HEK293 (cell line): ENCODE measurements around the gene FHIT.

Experiments used
- CTCF ChIA-PET: fragments of 350-600 bp; formaldehyde crosslinking; extraction: SDS; loops from one replicate; lab custom pipeline; 2021; ENCODE audit warnings: antibody characterized with exemption; lab: Yijun Ruan, JAX
- POLR2A ChIA-PET: fragments of 300-600 bp; formaldehyde crosslinking; extraction: SDS; loops from one replicate; lab custom pipeline; 2020; ENCODE audit warnings: antibody characterized with exemption, inconsistent platforms; lab: Yijun Ruan, JAX
- H3K27ac ChIP-seq: fragments of 200-500 bp; sonication (Bioruptor generic); 2 replicates; pipeline ENCODE4 v1.5.1; 2014; ENCODE audit warnings: low read depth, low read length, control low read depth, inconsistent platforms; ENCODE audit errors: extremely low read depth
- H3K36me3 ChIP-seq, 2 experiments: fragments of 200-500 bp in 1 of 2; sonication (Bioruptor generic) in 1 of 2; 1 replicate in 1 of 2; 2 replicates in 1 of 2; pipeline ENCODE4 v1.5.1; 2014 to 2017; ENCODE audit warnings: inconsistent platforms in 2 of 2, low read length in 2 of 2; ENCODE audit not compliant: control insufficient read depth in 2 of 2, insufficient read depth in 1 of 2
- H3K4me1 ChIP-seq: fragments of 200-500 bp; sonication (Bioruptor generic); 2 replicates; pipeline ENCODE4 v1.5.1; 2014; ENCODE audit warnings: mild to moderate bottlenecking, low read length, inconsistent platforms; ENCODE audit not compliant: control insufficient read depth, insufficient read depth
- H3K4me3 ChIP-seq: 2 replicates; pipeline ENCODE4 v1.5.1; 2011; ENCODE audit warnings: low read depth, mild to moderate bottlenecking, control low read depth, low read length, moderate library complexity
- H3K9me3 ChIP-seq: fragments of 200-500 bp; sonication (Bioruptor generic); 2 replicates; pipeline ENCODE4 v1.5.1; 2014; ENCODE audit warnings: low read depth, low read length, inconsistent platforms; ENCODE audit not compliant: control insufficient read depth, insufficient read depth
- MYNN ChIP-seq: fragments of 450-650 bp; formaldehyde crosslinking; IDR thresholded peaks from 2 replicates; pipeline ENCODE4 v1.5.1; 2016; ENCODE audit warnings: missing biosample characterization, missing genetic modification characterization, borderline replicate concordance
- SP2 ChIP-seq: fragments of 450-650 bp; formaldehyde crosslinking; IDR thresholded peaks from 2 replicates; pipeline ENCODE4 v1.5.1; 2016; ENCODE audit warnings: missing biosample characterization, missing genetic modification characterization
- ZBTB20 ChIP-seq: fragments of 450-650 bp; formaldehyde crosslinking; IDR thresholded peaks from 2 replicates; pipeline ENCODE4 v1.5.1; 2016; ENCODE audit warnings: missing biosample characterization, missing genetic modification characterization
- ZBTB7A ChIP-seq: fragments of 450-650 bp; formaldehyde crosslinking; IDR thresholded peaks from 2 replicates; pipeline ENCODE4 v1.5.1; 2016; ENCODE audit warnings: low read depth, missing biosample characterization, missing genetic modification characterization
- ZBTB8A ChIP-seq: fragments of 450-650 bp; formaldehyde crosslinking; IDR thresholded peaks from 2 replicates; pipeline ENCODE4 v1.5.1; 2016; ENCODE audit warnings: missing biosample characterization, missing genetic modification characterization
- ZNF138 ChIP-seq: fragments of 450-650 bp; formaldehyde crosslinking; IDR thresholded peaks from 2 replicates; pipeline ENCODE4 v1.5.1; 2016; ENCODE audit warnings: missing biosample characterization, missing genetic modification characterization, borderline replicate concordance
- ZNF169 ChIP-seq: fragments of 450-650 bp; formaldehyde crosslinking; IDR thresholded peaks from 2 replicates; pipeline ENCODE4 v1.5.1; 2016; ENCODE audit warnings: missing biosample characterization, missing genetic modification characterization
- ZNF202 ChIP-seq: fragments of 450-650 bp; formaldehyde crosslinking; IDR thresholded peaks from 2 replicates; pipeline ENCODE4 v1.5.1; 2016; ENCODE audit warnings: missing biosample characterization, missing genetic modification characterization, borderline replicate concordance
- ZNF239 ChIP-seq: fragments of 450-650 bp; formaldehyde crosslinking; IDR thresholded peaks from 2 replicates; pipeline ENCODE4 v1.5.1; 2016; ENCODE audit warnings: missing biosample characterization, missing genetic modification characterization
- ZNF350 ChIP-seq: fragments of 450-650 bp; formaldehyde crosslinking; IDR thresholded peaks from 2 replicates; pipeline ENCODE4 v1.5.0; 2017; ENCODE audit warnings: missing biosample characterization, mild to moderate bottlenecking, missing genetic modification characterization
- ZNF366 ChIP-seq: fragments of 450-650 bp; formaldehyde crosslinking; conservative IDR thresholded peaks from 2 replicates; pipeline ENCODE4 v1.5.1; 2016; ENCODE audit warnings: missing biosample characterization, missing genetic modification characterization
- ZNF391 ChIP-seq: fragments of 450-650 bp; formaldehyde crosslinking; IDR thresholded peaks from 2 replicates; pipeline ENCODE4 v1.5.1; 2016; ENCODE audit warnings: low read depth, missing biosample characterization, missing genetic modification characterization, borderline replicate concordance
- ZNF416 ChIP-seq: fragments of 450-650 bp; formaldehyde crosslinking; IDR thresholded peaks from 2 replicates; pipeline ENCODE4 v1.5.1; 2016; ENCODE audit warnings: missing biosample characterization, missing genetic modification characterization
- ZNF433 ChIP-seq: fragments of 450-650 bp; formaldehyde crosslinking; IDR thresholded peaks from 2 replicates; pipeline ENCODE4 v1.5.1; 2016; ENCODE audit warnings: missing biosample characterization, missing genetic modification characterization, low read depth
- ZNF600 ChIP-seq: fragments of 450-650 bp; formaldehyde crosslinking; IDR thresholded peaks from 2 replicates; pipeline ENCODE4 v1.5.1; 2016; ENCODE audit warnings: missing biosample characterization, missing genetic modification characterization
- ZNF623 ChIP-seq: fragments of 450-650 bp; formaldehyde crosslinking; IDR thresholded peaks from 2 replicates; pipeline ENCODE4 v1.5.1; 2016; ENCODE audit warnings: missing biosample characterization, missing genetic modification characterization
- ZNF785 ChIP-seq: fragments of 450-650 bp; formaldehyde crosslinking; IDR thresholded peaks from 2 replicates; pipeline ENCODE4 v1.5.1; 2016; ENCODE audit warnings: missing biosample characterization, missing genetic modification characterization
- ZNF791 ChIP-seq: fragments of 450-650 bp; formaldehyde crosslinking; IDR thresholded peaks from 2 replicates; pipeline ENCODE4 v1.5.1; 2016; ENCODE audit warnings: missing biosample characterization, missing genetic modification characterization
- ZSCAN30 ChIP-seq: fragments of 450-650 bp; IDR thresholded peaks from 2 replicates; pipeline ENCODE4 v1.5.1; 2018; ENCODE audit warnings: missing biosample characterization, mild to moderate bottlenecking, missing genetic modification characterization, moderate library complexity
- TF ChIP-seq, protein P1 (sequence below): fragments of 450-650 bp; formaldehyde crosslinking; optimal IDR thresholded peaks from 2 replicates; pipeline ENCODE3; 2016; ENCODE audit warnings: missing biosample characterization, mild to moderate bottlenecking, missing genetic modification characterization
- TF ChIP-seq, protein P2 (sequence below): fragments of 450-650 bp; formaldehyde crosslinking; IDR thresholded peaks from 2 replicates; pipeline ENCODE4 v1.5.1; 2016; ENCODE audit warnings: missing biosample characterization, missing genetic modification characterization
- TF ChIP-seq, protein P3 (sequence below): fragments of 450-650 bp; formaldehyde crosslinking; IDR thresholded peaks from 2 replicates; pipeline ENCODE4 v1.5.1; 2016; ENCODE audit warnings: missing biosample characterization, missing genetic modification characterization
- TF ChIP-seq, protein P4 (sequence below): fragments of 450-650 bp; formaldehyde crosslinking; IDR thresholded peaks from 2 replicates; pipeline ENCODE4 v1.5.1; 2016; ENCODE audit warnings: missing biosample characterization, missing genetic modification characterization
- TF ChIP-seq, protein P5 (sequence below): fragments of 450-650 bp; formaldehyde crosslinking; IDR thresholded peaks from 2 replicates; pipeline ENCODE4 v1.5.0; 2017; ENCODE audit warnings: missing biosample characterization, missing genetic modification characterization, borderline replicate concordance

Gene FHIT

DNA sequence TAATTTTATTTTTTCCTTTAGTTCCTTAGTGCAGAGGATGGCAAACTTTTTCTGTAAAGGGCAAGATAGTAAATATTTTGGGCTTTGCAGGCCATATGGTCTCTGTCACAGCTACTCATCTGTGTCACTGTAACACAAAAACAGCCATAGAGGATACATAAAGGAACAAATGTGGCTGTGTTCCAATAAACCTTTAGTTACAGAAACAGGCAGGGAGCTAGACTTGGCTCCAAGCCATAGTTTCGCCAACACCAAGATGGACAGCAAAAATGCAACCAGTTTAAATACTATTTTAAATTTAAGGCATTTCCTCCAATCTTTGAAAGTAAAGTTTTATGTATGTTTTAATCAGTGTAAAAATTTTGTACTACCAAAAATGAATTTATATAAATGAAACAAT is 753.4 kb downstream of the FHIT start:
- Histone ChIP-seq H3K9me3 (no peaks in the 10 kb centered on the region), H3K27ac (no peak overlapping the region), H3K36me3 (no peaks in the 10 kb centered on the region), H3K4me3 (no peak overlapping the region), H3K4me1 (no peaks in the 10 kb centered on the region)
- POLR2A ChIA-PET = no interaction called here
- no peak for TF ChIP-seq ZNF785 (tag by site-specific recombination)
- no peak for TF ChIP-seq ZNF416 (tag by site-specific recombination)
- TF ChIP-seq ZNF791 = no peak
- TF ChIP-seq ZNF600 (tag by site-specific recombination) = no peak
- TF ChIP-seq ZNF433 (tag by site-specific recombination) = no peak
- no peak for TF ChIP-seq ZNF623
- no peak for TF ChIP-seq ZNF350 (tag by site-specific recombination)
- no peak for TF ChIP-seq ZNF391
- TF ChIP-seq, protein P1, sequence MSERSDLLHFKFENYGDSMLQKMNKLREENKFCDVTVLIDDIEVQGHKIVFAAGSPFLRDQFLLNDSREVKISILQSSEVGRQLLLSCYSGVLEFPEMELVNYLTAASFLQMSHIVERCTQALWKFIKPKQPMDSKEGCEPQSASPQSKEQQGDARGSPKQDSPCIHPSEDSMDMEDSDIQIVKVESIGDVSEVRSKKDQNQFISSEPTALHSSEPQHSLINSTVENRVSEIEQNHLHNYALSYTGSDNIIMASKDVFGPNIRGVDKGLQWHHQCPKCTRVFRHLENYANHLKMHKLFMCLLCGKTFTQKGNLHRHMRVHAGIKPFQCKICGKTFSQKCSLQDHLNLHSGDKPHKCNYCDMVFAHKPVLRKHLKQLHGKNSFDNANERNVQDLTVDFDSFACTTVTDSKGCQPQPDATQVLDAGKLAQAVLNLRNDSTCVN (tag by site-specific recombination) = no peak
- TF ChIP-seq, protein P2, sequence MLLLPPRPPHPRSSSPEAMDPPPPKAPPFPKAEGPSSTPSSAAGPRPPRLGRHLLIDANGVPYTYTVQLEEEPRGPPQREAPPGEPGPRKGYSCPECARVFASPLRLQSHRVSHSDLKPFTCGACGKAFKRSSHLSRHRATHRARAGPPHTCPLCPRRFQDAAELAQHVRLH (tag by site-specific recombination) = no peak
- no peak for TF ChIP-seq ZNF138
- TF ChIP-seq, protein P3, sequence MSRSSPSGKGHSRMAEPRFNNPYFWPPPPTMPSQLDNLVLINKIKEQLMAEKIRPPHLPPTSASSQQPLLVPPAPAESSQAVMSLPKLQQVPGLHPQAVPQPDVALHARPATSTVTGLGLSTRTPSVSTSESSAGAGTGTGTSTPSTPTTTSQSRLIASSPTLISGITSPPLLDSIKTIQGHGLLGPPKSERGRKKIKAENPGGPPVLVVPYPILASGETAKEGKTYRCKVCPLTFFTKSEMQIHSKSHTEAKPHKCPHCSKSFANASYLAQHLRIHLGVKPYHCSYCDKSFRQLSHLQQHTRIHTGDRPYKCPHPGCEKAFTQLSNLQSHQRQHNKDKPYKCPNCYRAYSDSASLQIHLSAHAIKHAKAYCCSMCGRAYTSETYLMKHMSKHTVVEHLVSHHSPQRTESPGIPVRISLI (tag by site-specific recombination) = no peak
- no peak for TF ChIP-seq ZNF169 (tag by site-specific recombination)
- TF ChIP-seq MYNN (tag by site-specific recombination) = no peak
- no peak for TF ChIP-seq ZBTB8A (tag by site-specific recombination)
- no peak for TF ChIP-seq ZBTB20
- no peak for TF ChIP-seq ZBTB7A (tag by site-specific recombination)
- TF ChIP-seq ZSCAN30 = no peak
- TF ChIP-seq, protein P4, sequence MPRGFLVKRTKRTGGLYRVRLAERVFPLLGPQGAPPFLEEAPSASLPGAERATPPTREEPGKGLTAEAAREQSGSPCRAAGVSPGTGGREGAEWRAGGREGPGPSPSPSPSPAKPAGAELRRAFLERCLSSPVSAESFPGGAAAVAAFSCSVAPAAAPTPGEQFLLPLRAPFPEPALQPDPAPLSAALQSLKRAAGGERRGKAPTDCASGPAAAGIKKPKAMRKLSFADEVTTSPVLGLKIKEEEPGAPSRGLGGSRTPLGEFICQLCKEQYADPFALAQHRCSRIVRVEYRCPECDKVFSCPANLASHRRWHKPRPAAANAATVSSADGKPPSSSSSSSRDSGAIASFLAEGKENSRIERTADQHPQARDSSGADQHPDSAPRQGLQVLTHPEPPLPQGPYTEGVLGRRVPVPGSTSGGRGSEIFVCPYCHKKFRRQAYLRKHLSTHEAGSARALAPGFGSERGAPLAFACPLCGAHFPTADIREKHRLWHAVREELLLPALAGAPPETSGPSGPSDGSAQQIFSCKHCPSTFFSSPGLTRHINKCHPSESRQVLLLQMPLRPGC = no peak
- CTCF ChIA-PET = no interaction called here

DNA sequence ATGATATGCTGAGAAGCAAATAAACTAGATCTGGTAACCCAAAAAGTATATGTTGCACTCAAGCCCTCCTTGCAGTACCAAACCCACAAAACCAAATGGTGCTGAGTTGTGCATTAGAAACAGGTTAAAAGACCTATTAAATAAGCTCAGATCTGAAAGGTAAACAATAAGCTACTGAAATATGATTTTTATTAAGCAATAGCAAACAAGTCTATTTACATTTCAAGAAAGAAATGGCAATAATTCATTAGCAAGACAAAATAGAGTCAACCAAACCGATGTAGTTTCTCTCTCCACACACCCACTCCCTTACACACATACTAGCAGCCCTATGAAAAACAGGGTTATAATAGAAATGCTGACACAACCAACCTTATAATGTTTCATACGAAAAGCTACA is 760.3 kb downstream of the FHIT start:
- no peaks in the 10 kb centered on the region for H3K36me3 ChIP-seq
- H3K9me3 ChIP-seq = no peaks in the 10 kb centered on the region
- CTCF ChIA-PET = no interaction called here
- no peak overlapping the region for H3K4me3 ChIP-seq
- no peaks in the 10 kb centered on the region for H3K4me1 ChIP-seq
- POLR2A ChIA-PET = interaction anchor here (0.7 kb wide), 1 partner anchor 788 kb away, joined by 3 read pairs; no protein-coding TSS in a partner anchor
- TF ChIP-seq SP2 (no peak), ZNF366 (tag by site-specific recombination) (no peak), ZNF239 (no peak), ZNF202 (tag by site-specific recombination) (no peak)
- TF ChIP-seq, protein P5, sequence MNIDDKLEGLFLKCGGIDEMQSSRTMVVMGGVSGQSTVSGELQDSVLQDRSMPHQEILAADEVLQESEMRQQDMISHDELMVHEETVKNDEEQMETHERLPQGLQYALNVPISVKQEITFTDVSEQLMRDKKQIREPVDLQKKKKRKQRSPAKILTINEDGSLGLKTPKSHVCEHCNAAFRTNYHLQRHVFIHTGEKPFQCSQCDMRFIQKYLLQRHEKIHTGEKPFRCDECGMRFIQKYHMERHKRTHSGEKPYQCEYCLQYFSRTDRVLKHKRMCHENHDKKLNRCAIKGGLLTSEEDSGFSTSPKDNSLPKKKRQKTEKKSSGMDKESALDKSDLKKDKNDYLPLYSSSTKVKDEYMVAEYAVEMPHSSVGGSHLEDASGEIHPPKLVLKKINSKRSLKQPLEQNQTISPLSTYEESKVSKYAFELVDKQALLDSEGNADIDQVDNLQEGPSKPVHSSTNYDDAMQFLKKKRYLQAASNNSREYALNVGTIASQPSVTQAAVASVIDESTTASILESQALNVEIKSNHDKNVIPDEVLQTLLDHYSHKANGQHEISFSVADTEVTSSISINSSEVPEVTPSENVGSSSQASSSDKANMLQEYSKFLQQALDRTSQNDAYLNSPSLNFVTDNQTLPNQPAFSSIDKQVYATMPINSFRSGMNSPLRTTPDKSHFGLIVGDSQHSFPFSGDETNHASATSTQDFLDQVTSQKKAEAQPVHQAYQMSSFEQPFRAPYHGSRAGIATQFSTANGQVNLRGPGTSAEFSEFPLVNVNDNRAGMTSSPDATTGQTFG (tag by site-specific recombination) = no peak
- no peak overlapping the region for H3K27ac ChIP-seq
